HepG2 (cell line): Measurements from ENCODE around the gene RUNX2. TPM values are rescaled to one million over a fixed set of nuclear protein-coding genes. Genes with fewer than 3 reads are reported as not detected.

Source experiments
- ATM ChIP-seq: fragments of 450-650 bp; IDR thresholded peaks from 2 replicates; pipeline ENCODE4 v1.7.1; 2017; ENCODE audit warnings: mild to moderate bottlenecking, borderline replicate concordance
- CREB3 ChIP-seq: sonication (generic); formaldehyde crosslinking; IDR thresholded peaks from 2 replicates; pipeline ENCODE4 v1.5.0; 2020; ENCODE audit warnings: missing genetic modification reagents
- HNRNPL ChIP-seq: fragments of 200-400 bp; formaldehyde crosslinking; IDR thresholded peaks from 2 replicates; pipeline ENCODE4 v1.6.1; 2017; ENCODE audit warnings: mild to moderate bottlenecking, low read depth, low read length
- KIAA2018 ChIP-seq: sonication (generic); formaldehyde crosslinking; IDR thresholded peaks from 2 replicates; pipeline ENCODE4 v1.5.0; 2020; ENCODE audit warnings: mild to moderate bottlenecking, missing genetic modification reagents, borderline replicate concordance
- KLF11 ChIP-seq: IDR thresholded peaks from 2 replicates; pipeline ENCODE4 v1.6.1; 2016; ENCODE audit warnings: missing compliant biosample characterization
- KMT2B ChIP-seq: IDR thresholded peaks from 2 replicates; pipeline ENCODE4 v1.6.1; 2016; ENCODE audit warnings: missing genetic modification reagents, missing compliant biosample characterization
- NAIF1 ChIP-seq: sonication (generic); formaldehyde crosslinking; IDR thresholded peaks from 2 replicates; pipeline ENCODE4 v1.5.0; 2020; ENCODE audit warnings: mild to moderate bottlenecking, missing genetic modification reagents, borderline replicate concordance
- NFRKB ChIP-seq: fragments of 450-650 bp; IDR thresholded peaks from 2 replicates; pipeline ENCODE4 v1.6.1; 2017
- ZNF225 ChIP-seq: sonication (generic); formaldehyde crosslinking; IDR thresholded peaks from 2 replicates; pipeline ENCODE4 v1.4.0; 2020; ENCODE audit warnings: mild to moderate bottlenecking, missing genetic modification reagents
- ZNF546 ChIP-seq: sonication (generic); formaldehyde crosslinking; conservative IDR thresholded peaks from 2 replicates; pipeline ENCODE4 v1.8.1; 2023; ENCODE audit warnings: mild to moderate bottlenecking, missing genetic modification reagents
- ZNF772 ChIP-seq: sonication (generic); formaldehyde crosslinking; IDR thresholded peaks from 2 replicates; pipeline ENCODE4 v1.5.0; 2020; ENCODE audit warnings: mild to moderate bottlenecking, missing genetic modification reagents
- ZNF788 ChIP-seq: sonication (generic); formaldehyde crosslinking; IDR thresholded peaks from 2 replicates; pipeline ENCODE4 v1.5.0; 2020; ENCODE audit warnings: mild to moderate bottlenecking, missing genetic modification reagents, borderline replicate concordance
- polyA plus RNA-seq, 8 experiments: library from polyadenylated mRNA; depleted of rRNA in 3 of 8; stranded (reverse) in 7 of 8; unstranded in 1 of 8; fragments of >200 nt; fragmentation: Illumina TruSeq in 4 of 8; extraction: Trizol in 4 of 8; gene quantifications; 2 replicates each; pipeline versions ENCODE4 v1.2.1 to v1.2.3, GENCODE V29; 2011 to 2016; ENCODE audit warnings: low read depth in 4 of 8, missing spikeins in 1 of 8, mixed read lengths in 1 of 8; ENCODE audit not compliant: insufficient read depth in 1 of 8
- total RNA-seq, 5 experiments: library from RNA; depleted of rRNA; stranded (reverse); fragments of >200 nt; fragmentation: Illumina TruSeq; extraction: Trizol; gene quantifications; 2 replicates each; pipeline ENCODE4 v1.2.3, GENCODE V29; 2016; ENCODE audit warnings: low read depth in 1 of 5
- TF ChIP-seq, protein P1 (sequence below): sonication (generic); formaldehyde crosslinking; IDR thresholded peaks from 2 replicates; pipeline ENCODE4 v1.5.1; 2020; ENCODE audit warnings: missing genetic modification reagents, mild to moderate bottlenecking, borderline replicate concordance
- TF ChIP-seq, protein P2 (sequence below): sonication (generic); formaldehyde crosslinking; IDR thresholded peaks from 2 replicates; pipeline ENCODE4 v1.5.0; 2020; ENCODE audit warnings: missing genetic modification reagents
- TF ChIP-seq, protein P3 (sequence below): sonication (generic); formaldehyde crosslinking; IDR thresholded peaks from 2 replicates; pipeline ENCODE4 v1.5.0; 2020; ENCODE audit warnings: missing genetic modification reagents, mild to moderate bottlenecking, borderline replicate concordance
- TF ChIP-seq, protein P4 (sequence below), 2 experiments: fragments of 450-650 bp in 1 of 2; sonication (generic) in 1 of 2; formaldehyde crosslinking; IDR thresholded peaks; 2 replicates each; pipeline versions ENCODE4 v1.5.0 to v1.8.0; 2020 to 2022; ENCODE audit warnings: mild to moderate bottlenecking in 1 of 2, missing genetic modification reagents in 1 of 2

Gene RUNX2
- total and polyA plus RNA-seq, 2 of the 13 experiments (the other 11 are each of a cell fraction or from before 2014, with no cell fraction given): not detected

- TF ChIP-seq, protein P1, sequence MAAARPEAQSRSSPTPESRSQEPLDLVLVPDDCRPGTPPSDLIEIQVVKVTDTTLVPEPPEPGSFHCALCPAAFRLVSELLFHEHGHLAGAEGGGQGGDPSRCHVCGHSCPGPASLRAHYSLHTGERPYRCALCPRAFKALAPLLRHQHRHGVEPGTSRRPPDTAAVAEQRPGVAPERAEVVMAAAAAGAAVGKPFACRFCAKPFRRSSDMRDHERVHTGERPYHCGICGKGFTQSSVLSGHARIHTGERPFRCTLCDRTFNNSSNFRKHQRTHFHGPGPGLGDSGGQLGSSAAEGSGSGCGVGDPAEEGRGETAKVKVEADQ: 0 out of 2 replicates have a peak, but pooled peaks have one; percentile 38
- TF ChIP-seq, protein P2, sequence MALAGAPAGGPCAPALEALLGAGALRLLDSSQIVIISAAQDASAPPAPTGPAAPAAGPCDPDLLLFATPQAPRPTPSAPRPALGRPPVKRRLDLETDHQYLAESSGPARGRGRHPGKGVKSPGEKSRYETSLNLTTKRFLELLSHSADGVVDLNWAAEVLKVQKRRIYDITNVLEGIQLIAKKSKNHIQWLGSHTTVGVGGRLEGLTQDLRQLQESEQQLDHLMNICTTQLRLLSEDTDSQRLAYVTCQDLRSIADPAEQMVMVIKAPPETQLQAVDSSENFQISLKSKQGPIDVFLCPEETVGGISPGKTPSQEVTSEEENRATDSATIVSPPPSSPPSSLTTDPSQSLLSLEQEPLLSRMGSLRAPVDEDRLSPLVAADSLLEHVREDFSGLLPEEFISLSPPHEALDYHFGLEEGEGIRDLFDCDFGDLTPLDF: no peak
- TF ChIP-seq, protein P3, sequence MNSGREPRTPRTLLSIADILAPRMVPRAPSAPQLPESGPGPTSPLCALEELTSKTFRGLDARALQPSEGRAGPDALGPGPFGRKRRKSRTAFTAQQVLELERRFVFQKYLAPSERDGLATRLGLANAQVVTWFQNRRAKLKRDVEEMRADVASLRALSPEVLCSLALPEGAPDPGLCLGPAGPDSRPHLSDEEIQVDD (CRISPR knock-in tag): no peak
- peak; percentile 37; the same call in 1 of the 2 replicates for TF ChIP-seq ZNF788 (CRISPR knock-in tag)
- TF ChIP-seq, protein P4, sequence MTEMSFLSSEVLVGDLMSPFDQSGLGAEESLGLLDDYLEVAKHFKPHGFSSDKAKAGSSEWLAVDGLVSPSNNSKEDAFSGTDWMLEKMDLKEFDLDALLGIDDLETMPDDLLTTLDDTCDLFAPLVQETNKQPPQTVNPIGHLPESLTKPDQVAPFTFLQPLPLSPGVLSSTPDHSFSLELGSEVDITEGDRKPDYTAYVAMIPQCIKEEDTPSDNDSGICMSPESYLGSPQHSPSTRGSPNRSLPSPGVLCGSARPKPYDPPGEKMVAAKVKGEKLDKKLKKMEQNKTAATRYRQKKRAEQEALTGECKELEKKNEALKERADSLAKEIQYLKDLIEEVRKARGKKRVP (CRISPR knock-in tag; IDR thresholded peaks at IDR 0.05): no peak
- 0 out of 2 replicates have a peak, but pooled peaks have one; percentile 44 for TF ChIP-seq CREB3 (CRISPR knock-in tag)
- TF ChIP-seq ZNF225 (CRISPR knock-in tag): peak; percentile 42; the same call in 1 of the 2 replicates
- no peak for TF ChIP-seq HNRNPL
- no peak for TF ChIP-seq KLF11 (CRISPR knock-in tag)
- TF ChIP-seq ZNF546 (CRISPR knock-in tag): no peak
- TF ChIP-seq KMT2B (CRISPR knock-in tag): no peak
- TF ChIP-seq NFRKB: no peak
- TF ChIP-seq KIAA2018 (CRISPR knock-in tag): no peak
- 0 out of 2 replicates have a peak, but pooled peaks have one; percentile 46 for TF ChIP-seq ZNF772 (CRISPR knock-in tag)
- TF ChIP-seq ATM: no peak
- TF ChIP-seq NAIF1 (CRISPR knock-in tag): no peak
These were observed 93.8 kb downstream of the RUNX2 start (continued) for GRCh38 chr6:45421709-45422502.
